ENCODE measurements around the gene ELN. TPM values are rescaled to one million over a fixed set of nuclear protein-coding genes. Genes with fewer than 3 reads are reported as not detected.

Gene ELN
- total and polyA plus RNA-seq, 9 donors, result 13.2 to 51.5 (median 38.1) TPM

DNA sequence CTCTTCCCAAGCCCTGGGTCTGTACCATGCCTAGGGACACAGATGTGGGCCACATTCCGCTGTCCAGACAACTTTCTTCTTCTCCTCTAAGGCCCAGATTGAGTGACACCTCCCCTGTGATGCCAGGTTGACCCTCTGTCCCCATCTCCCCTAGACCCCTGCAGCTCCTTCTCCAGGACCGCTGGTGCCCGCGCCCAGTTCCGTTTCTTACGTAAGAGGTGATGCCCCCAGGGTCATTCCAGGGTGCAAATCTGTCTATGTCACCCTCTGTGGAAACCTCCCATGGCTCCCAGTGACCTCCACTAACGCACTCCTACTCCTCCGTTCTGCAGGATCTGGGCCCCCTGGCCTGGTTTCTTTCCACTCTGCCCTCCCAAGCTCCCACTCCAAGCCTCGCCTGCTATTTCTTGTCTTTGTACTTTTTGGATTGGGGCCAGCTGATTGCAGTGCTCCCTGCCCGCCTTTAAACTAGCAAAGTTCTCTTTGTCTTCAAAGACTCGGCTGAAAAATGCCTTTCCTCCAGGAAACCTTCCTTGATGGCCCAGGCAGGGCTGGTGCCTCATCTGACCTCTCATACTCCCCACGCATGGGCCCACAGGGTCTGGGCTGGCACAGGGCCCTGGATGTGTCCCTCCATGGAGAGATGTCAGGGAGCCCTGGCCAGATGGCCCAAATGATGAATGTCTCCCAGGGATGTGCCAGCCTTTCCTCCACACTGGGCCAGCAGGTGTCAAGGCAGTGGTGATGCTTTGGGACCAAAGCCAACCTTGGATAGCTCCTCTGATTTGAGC lies 21.3 kb upstream of the ELN start:
- Histone ChIP-seq H3K36me3 (no peaks in the 10 kb centered on the region), H3K27ac (no peak overlapping the region), H3K27me3 (no peaks in the 10 kb centered on the region), H3K4me3 (no peak overlapping the region), H3K9me3 (no peaks in the 10 kb centered on the region), H3K4me1 (ENCODE audit: insufficient read depth) (peaks cover 4% of the 10 kb centered on the region)
- intact Hi-C loops (cut with DNase I), result no loop called here
- no peak for DNase-seq
- WGBS, 3 donors, result 36 to 39% (median 39%) methylated on average over 12 of the region's 12 CpGs
- TF ChIP-seq, protein P1, sequence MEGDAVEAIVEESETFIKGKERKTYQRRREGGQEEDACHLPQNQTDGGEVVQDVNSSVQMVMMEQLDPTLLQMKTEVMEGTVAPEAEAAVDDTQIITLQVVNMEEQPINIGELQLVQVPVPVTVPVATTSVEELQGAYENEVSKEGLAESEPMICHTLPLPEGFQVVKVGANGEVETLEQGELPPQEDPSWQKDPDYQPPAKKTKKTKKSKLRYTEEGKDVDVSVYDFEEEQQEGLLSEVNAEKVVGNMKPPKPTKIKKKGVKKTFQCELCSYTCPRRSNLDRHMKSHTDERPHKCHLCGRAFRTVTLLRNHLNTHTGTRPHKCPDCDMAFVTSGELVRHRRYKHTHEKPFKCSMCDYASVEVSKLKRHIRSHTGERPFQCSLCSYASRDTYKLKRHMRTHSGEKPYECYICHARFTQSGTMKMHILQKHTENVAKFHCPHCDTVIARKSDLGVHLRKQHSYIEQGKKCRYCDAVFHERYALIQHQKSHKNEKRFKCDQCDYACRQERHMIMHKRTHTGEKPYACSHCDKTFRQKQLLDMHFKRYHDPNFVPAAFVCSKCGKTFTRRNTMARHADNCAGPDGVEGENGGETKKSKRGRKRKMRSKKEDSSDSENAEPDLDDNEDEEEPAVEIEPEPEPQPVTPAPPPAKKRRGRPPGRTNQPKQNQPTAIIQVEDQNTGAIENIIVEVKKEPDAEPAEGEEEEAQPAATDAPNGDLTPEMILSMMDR (IDR thresholded peaks at IDR 0.05), result no peak
- TF ChIP-seq EP300 (IDR thresholded peaks at IDR 0.05) (no peak), POLR2A (IDR thresholded peaks at IDR 0.05) (no peak)

DNA sequence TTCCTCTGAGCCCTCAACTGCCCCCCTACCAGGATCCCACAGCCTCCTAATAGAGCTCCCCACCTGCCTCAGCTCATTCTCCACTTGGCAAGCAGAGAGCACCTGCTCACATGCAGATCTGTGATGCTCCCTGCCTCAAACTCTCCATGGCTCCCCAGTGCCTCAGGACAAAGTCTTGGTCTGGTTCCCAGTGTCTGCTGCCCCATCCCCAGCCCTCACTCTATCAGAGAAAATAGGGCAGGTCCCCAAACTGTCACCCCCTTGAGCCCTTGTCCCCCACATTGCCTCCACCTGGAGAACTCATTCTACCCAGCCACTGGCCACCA lies 20.8 kb upstream of the ELN start:
- Histone ChIP-seq H3K27me3 (no peaks in the 10 kb centered on the region), H3K27ac (no peak overlapping the region), H3K36me3 (no peaks in the 10 kb centered on the region), H3K9me3 (no peaks in the 10 kb centered on the region), H3K4me1 (ENCODE audit: insufficient read depth) (peaks cover 4% of the 10 kb centered on the region), H3K4me3 (no peak overlapping the region)
- no peak for DNase-seq
- intact Hi-C loops (cut with DNase I), result no loop called here
- TF ChIP-seq, protein P1 (IDR thresholded peaks at IDR 0.05), result no peak
- TF ChIP-seq POLR2A (IDR thresholded peaks at IDR 0.05), result no peak
- TF ChIP-seq EP300 (IDR thresholded peaks at IDR 0.05), result no peak

DNA sequence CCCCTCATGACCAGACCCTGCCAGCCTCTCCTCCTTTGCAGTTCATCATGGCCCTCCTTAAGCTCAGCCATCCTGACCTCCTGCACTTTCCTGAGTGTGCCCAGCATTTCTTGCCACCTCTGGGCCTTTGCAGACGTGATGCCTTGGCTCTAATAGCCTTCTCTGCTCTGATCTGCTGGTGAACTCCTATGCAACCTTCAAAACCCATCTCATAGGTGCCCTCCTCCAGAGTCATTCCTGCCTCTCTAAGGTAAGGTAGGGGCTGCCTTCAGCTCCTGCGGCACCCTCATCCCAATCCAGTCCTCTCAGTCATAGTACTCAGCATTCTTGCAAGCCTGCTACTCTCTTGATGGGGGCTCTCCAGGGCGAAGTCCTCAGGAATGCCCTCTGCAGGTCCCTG lies 19.3 kb upstream of the ELN start:
- H3K4me3 ChIP-seq, result no peak overlapping the region
- intact Hi-C loops (cut with DNase I), result no loop called here
- no peaks in the 10 kb centered on the region for H3K9me3 ChIP-seq
- no peaks in the 10 kb centered on the region for H3K27me3 ChIP-seq
- TF ChIP-seq POLR2A (IDR thresholded peaks at IDR 0.05), result no peak
- no peak for TF ChIP-seq EP300 (IDR thresholded peaks at IDR 0.05)
- TF ChIP-seq, protein P1 (IDR thresholded peaks at IDR 0.05), result no peak
- 97 to 100% (median 97%) methylated on average over 3 of the region's 3 CpGs for WGBS, 3 donors
- no peak overlapping the region for H3K27ac ChIP-seq
- H3K4me1 ChIP-seq (ENCODE audit: insufficient read depth), result peaks cover 4% of the 10 kb centered on the region
- no peak for DNase-seq
- H3K36me3 ChIP-seq, result no peaks in the 10 kb centered on the region

DNA sequence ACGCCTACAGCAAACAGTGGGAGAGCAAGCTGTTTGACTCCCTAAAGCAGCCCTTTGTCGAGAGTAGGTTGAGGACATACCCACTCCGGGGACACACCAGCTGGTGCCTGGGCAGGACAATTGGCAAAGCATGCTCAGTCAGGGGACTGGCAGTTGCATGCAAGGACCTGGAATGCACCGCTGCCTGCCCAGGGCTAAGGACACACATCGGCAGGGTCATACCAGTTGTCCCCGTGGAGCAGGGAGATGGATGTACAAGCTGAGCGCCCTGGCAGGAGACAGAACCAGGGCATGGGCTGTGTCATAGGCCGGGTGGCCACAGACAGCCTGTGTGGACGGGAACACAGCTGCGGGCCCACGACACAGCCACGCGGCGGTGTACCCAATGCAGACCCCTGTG lies 18.3 kb upstream of the ELN start:
- intact Hi-C loops (cut with DNase I), result no loop called here
- H3K9me3 ChIP-seq, result no peaks in the 10 kb centered on the region
- H3K4me1 ChIP-seq (ENCODE audit: insufficient read depth), result peaks cover 4% of the 10 kb centered on the region
- H3K36me3 ChIP-seq, result no peaks in the 10 kb centered on the region
- no peak overlapping the region for H3K4me3 ChIP-seq
- no peak for DNase-seq
- no peaks in the 10 kb centered on the region for H3K27me3 ChIP-seq
- TF ChIP-seq EP300 (IDR thresholded peaks at IDR 0.05) (no peak), POLR2A (IDR thresholded peaks at IDR 0.05) (no peak)
- TF ChIP-seq, protein P1 (IDR thresholded peaks at IDR 0.05), result no peak
- no peak overlapping the region for H3K27ac ChIP-seq
- WGBS, 3 donors, result 89 to 95% (median 90%) methylated on average over 14 of the region's 14 CpGs
